Measurements from ENCODE around the gene LIG3. TPM values are rescaled to one million over a fixed set of nuclear protein-coding genes. Genes with fewer than 3 reads are reported as not detected.
"Not testable (repeated sequence)": the region's sequence is repeated elsewhere in the genome, so short reads cannot be mapped to it uniquely, and the experiment has no call there.

The LIG3 gene
- total and polyA plus RNA-seq, 2 of the 13 experiments (the other 11 are each of a cell fraction or from before 2014, with no cell fraction given), result 34.4 to 36.2 TPM

GRCh38 chr17:35025541-35025940 is 45.2 kb downstream of the LIG3 start (continued):
- TF ChIP-seq PAXIP1 (CRISPR knock-in tag; conservative IDR thresholded peaks at IDR 0.05) (no peak), TBL1XR1 (IDR thresholded peaks at IDR 0.05; ENCODE audit: borderline replicate concordance, low read length, partially characterized antibody) (no peak), ZNF879 (CRISPR knock-in tag; IDR thresholded peaks at IDR 0.05) (no peak), SP1 (IDR thresholded peaks at IDR 0.05) (no peak), SP1 (CRISPR knock-in tag; IDR thresholded peaks at IDR 0.05) (no peak), MLX (CRISPR knock-in tag; IDR thresholded peaks at IDR 0.05) (no peak)

GRCh38 chr17:35028097-35028496 is 47.8 kb downstream of the LIG3 start:
- H3K79me2 ChIP-seq (ENCODE audit: insufficient read depth, low read length); H2AFZ ChIP-seq (ENCODE audit: low read length); ATAC-seq; H4K20me1 ChIP-seq (ENCODE audit: insufficient read depth, low read length); H3K4me1 ChIP-seq (ENCODE audit: insufficient read depth, low read length); H3K27me3 ChIP-seq (ENCODE audit: control insufficient read depth in 1 of 2, insufficient read depth in 2 of 2, low read length in 2 of 2); FAIRE-seq; H3K9me3 ChIP-seq (ENCODE audit: low read length); CTCF ChIA-PET (ENCODE audit: low intra/inter-chr PET ratio, low total read pairs); intact Hi-C loops (cut with micrococcal nuclease; ENCODE audit: unreplicated experiment); H3K9ac ChIP-seq (ENCODE audit: insufficient read depth, low read depth, low read length); DNase-seq (ENCODE audit: low spot score); H3K4me2 ChIP-seq (ENCODE audit: low read depth, low read length); H3K4me3 ChIP-seq (replicated peaks in 1 of 3; ENCODE audit: insufficient read depth in 1 of 3, low read depth in 2 of 3, low read length in 3 of 3); BruUV-seq (replicated peaks); in situ Hi-C loops (cut with HindIII; ENCODE audit: extremely low pct_ligation_motif_present, low pct_unique_long_range_greater_than_20kb); H3K27ac ChIP-seq (ENCODE audit: extremely low read length, insufficient read depth, low read length): not testable (repeated sequence)
- 100% methylated on average over 4 of the region's 4 CpGs for WGBS (ENCODE audit: low lambda C conversion rate)
- POLR2A ChIA-PET, result interaction anchor here (1.3 kb wide), 1 partner anchor 25 kb away, joined by 3 read pairs; no protein-coding TSS in a partner anchor
- peaks cover 7 to 36% of the 10 kb centered on the region in 2 experiments for H3K36me3 ChIP-seq (replicated peaks in 1 of 2; ENCODE audit: control insufficient read depth in 1 of 2, insufficient read depth in 2 of 2, low read length in 2 of 2)

Data from HepG2 (cell line).